Stimulated activated naive CD8-positive, alpha-beta T cell treated with anti-CD3 and anti-CD28 coated beads, Interleukin-15, Interleukin-2, amounts not matched to agents 100 U/mL and 50 U/mL, for 24 hours (primary cell): ENCODE measurements around the gene RBM33.
"Not testable (repeated sequence)": the region's sequence is repeated elsewhere in the genome, so short reads cannot be mapped to it uniquely, and the experiment has no call there.

Experiments used
- ATAC-seq: fragments of 150-1000 bp; cut with Tn5 transposase; one replicate; pipeline ENCODE4 v1.10.0; 2021
- DNase-seq: peaks from one replicate; pipeline ENCODE4 v3.0.0; 2021

RBM33 gene

GRCh38 chr7:155665079-155665956, 20.9 kb downstream of the RBM33 start:
- no peak for DNase-seq
- no peak for ATAC-seq

GRCh38 chr7:155665957-155666287, 21.5 kb downstream of the RBM33 start:
- DNase-seq (no peak), ATAC-seq (peak; percentile 85)

- no peak for DNase-seq
- no peak for ATAC-seq
Measured at GRCh38 chr7:155667241-155667829, 22.9 kb downstream of the RBM33 start.

GRCh38 chr7:155669717-155670505, 25.4 kb downstream of the RBM33 start:
- ATAC-seq (no peak), DNase-seq (no peak)

- DNase-seq: no peak
- ATAC-seq: no peak
Measured at GRCh38 chr7:155670521-155670920, 26.1 kb downstream of the RBM33 start.

GRCh38 chr7:155674556-155674955, 30.1 kb downstream of the RBM33 start:
- ATAC-seq (no peak), DNase-seq (no peak)

- DNase-seq (no peak), ATAC-seq (no peak)
Measured at GRCh38 chr7:155676052-155676451, 31.6 kb downstream of the RBM33 start.

- ATAC-seq (no peak), DNase-seq (no peak)
Measured at GRCh38 chr7:155677688-155678087, 33.2 kb downstream of the RBM33 start.

- DNase-seq: no peak
Measured at GRCh38 chr7:155680124-155680523, 35.7 kb downstream of the RBM33 start.

GRCh38 chr7:155680864-155681263, 36.4 kb downstream of the RBM33 start:
- ATAC-seq (no peak), DNase-seq (no peak)

More at GRCh38 chr7:155680124-155680523, 35.7 kb downstream of the RBM33 start:
- ATAC-seq: no peak

- ATAC-seq (no peak), DNase-seq (no peak)
Measured at GRCh38 chr7:155681663-155682062, 37.2 kb downstream of the RBM33 start.

GRCh38 chr7:155682484-155682883, 38.0 kb downstream of the RBM33 start:
- ATAC-seq: no peak
- no peak for DNase-seq

- DNase-seq (no peak), ATAC-seq (no peak)
Measured at GRCh38 chr7:155683098-155683497, 38.6 kb downstream of the RBM33 start.

GRCh38 chr7:155683714-155684113, 39.3 kb downstream of the RBM33 start:
- DNase-seq: no peak
- no peak for ATAC-seq

GRCh38 chr7:155684543-155684942, 40.1 kb downstream of the RBM33 start:
- no peak for DNase-seq
- ATAC-seq: peak; percentile 23

- DNase-seq (no peak), ATAC-seq (peak; percentile 61)
Measured at GRCh38 chr7:155685070-155685790, 40.8 kb downstream of the RBM33 start.

- ATAC-seq (no peak), DNase-seq (no peak)
Measured at GRCh38 chr7:155685791-155686160, 41.3 kb downstream of the RBM33 start.

GRCh38 chr7:155686620-155687324, 42.3 kb downstream of the RBM33 start:
- DNase-seq, ATAC-seq: not testable (repeated sequence)

- ATAC-seq, DNase-seq: not testable (repeated sequence)
Measured at GRCh38 chr7:155688237-155688636, 43.8 kb downstream of the RBM33 start.

GRCh38 chr7:155690655-155691054, 46.2 kb downstream of the RBM33 start:
- ATAC-seq, DNase-seq: not testable (repeated sequence)

GRCh38 chr7:155692317-155692716, 47.9 kb downstream of the RBM33 start:
- DNase-seq: no peak
- no peak for ATAC-seq

GRCh38 chr7:155693826-155694225, 49.4 kb downstream of the RBM33 start:
- ATAC-seq: no peak
- no peak for DNase-seq
